Spleen (tissue), 11 donors: ENCODE results near the gene TCIRG1. TPM values are rescaled to one million over a fixed set of nuclear protein-coding genes. Genes with fewer than 3 reads are reported as not detected.

ENCODE experiments used
- DNase-seq: peaks from one replicate; pipeline ENCODE4 v3.0.0-alpha.2; 2020
- H3K27ac ChIP-seq, 8 donors: fragments of 200-600 bp; sonication (generic) in 7 of 8; 1 replicate in 4 of 8; 2 replicates in 4 of 8; pipeline versions ENCODE4 v1.5.0 to v1.8.0; 2016 to 2021; ENCODE audit warnings: inconsistent platforms in 4 of 8, mild to moderate bottlenecking in 4 of 8, moderate library complexity in 1 of 8
- H3K27me3 ChIP-seq, 7 donors: fragments of 200-600 bp; sonication (generic) in 6 of 7; replicated peaks in 1 of 7; 1 replicate in 4 of 7; 2 replicates in 3 of 7; pipeline versions ENCODE4 v1.5.0 to v1.8.0; 2016 to 2021; ENCODE audit warnings: inconsistent platforms in 3 of 7, mild to moderate bottlenecking in 1 of 7
- H3K36me3 ChIP-seq, 6 donors: fragments of 200-600 bp; sonication (generic) in 5 of 6; 1 replicate in 4 of 6; 2 replicates in 2 of 6; pipeline versions ENCODE4 v1.5.0 to v1.8.0; 2016 to 2021; ENCODE audit warnings: inconsistent platforms in 2 of 6
- H3K4me1 ChIP-seq, 6 donors: fragments of 200-600 bp; sonication (generic) in 5 of 6; 1 replicate in 3 of 6; 2 replicates in 3 of 6; pipeline versions ENCODE4 v1.5.0 to v1.8.0; 2016 to 2021; ENCODE audit warnings: inconsistent platforms in 3 of 6
- H3K4me3 ChIP-seq, 8 donors: fragments of 200-600 bp; sonication (generic) in 7 of 8; 1 replicate in 4 of 8; 2 replicates in 4 of 8; pipeline versions ENCODE4 v1.5.0 to v1.8.0; 2016 to 2021; ENCODE audit warnings: inconsistent platforms in 4 of 8, mild to moderate bottlenecking in 4 of 8, moderate library complexity in 2 of 8
- H3K9me3 ChIP-seq, 8 donors: fragments of 200-600 bp; sonication (generic) in 7 of 8; 1 replicate in 4 of 8; 2 replicates in 4 of 8; pipeline versions ENCODE4 v1.5.0 to v1.8.0; 2016 to 2021; ENCODE audit warnings: inconsistent platforms in 4 of 8
- POLR2A ChIP-seq, 3 donors: fragments of 450-650 bp; IDR thresholded peaks; one replicate each; pipeline ENCODE4 v1.5.1; 2017; ENCODE audit warnings: antibody characterized with exemption in 3 of 3, mild to moderate bottlenecking in 1 of 3
- POLR2AphosphoS5 ChIP-seq, 3 donors: sonication (generic); formaldehyde crosslinking; IDR thresholded peaks; one replicate each; pipeline ENCODE4 v1.5.1; 2017; ENCODE audit warnings: antibody characterized with exemption in 3 of 3
- WGBS, 5 donors: extraction: QIAGEN DNeasy Blood & Tissue Kit in 3 of 5; methylation state at CpG; one replicate each; pipeline versions ENCODE4 v1.1.5 to v1.1.7; 2013 to 2018; 5-methylcytosine and 5-hydroxymethylcytosine counted together
- intact Hi-C: fragments of 100-400 bp; cut with DNase I; formaldehyde crosslinking; loops from one replicate; pipeline ENCODE4 v1.15.0; 2023; ENCODE audit warnings: low total_unique reads
- polyA plus RNA-seq, 3 donors: library from polyadenylated mRNA; stranded (reverse); fragments of 200-250 nt; gene quantifications; one replicate each; pipeline ENCODE4 v1.2.1, GENCODE V29; 2013
- total RNA-seq, 7 donors: library from RNA; depleted of rRNA in 3 of 7; stranded (reverse); fragments of >200 nt in 3 of 7; fragmentation: NEBNext Ultra II Directional in 4 of 7; extraction: Animal tissue kit (Norgen Biotek cat#: 25700) in 4 of 7; gene quantifications; one replicate each; pipeline versions ENCODE4 v1.1.0 to v1.2.1, GENCODE V29; 2016 to 2021
- TF ChIP-seq, protein P1 (sequence below), 11 experiments: fragments of 200-600 bp in 7 of 11; fragments of 450-650 bp in 4 of 11; sonication (generic) in 4 of 11; IDR thresholded peaks in 8 of 11; conservative IDR thresholded peaks in 3 of 11; 1 replicate in 7 of 11; 2 replicates in 4 of 11; pipeline versions ENCODE4 v1.4.0 to v1.8.0; 2016 to 2021; ENCODE audit warnings: antibody characterized with exemption in 11 of 11, inconsistent platforms in 4 of 11, mild to moderate bottlenecking in 1 of 11
- donor health status: healthy with polysubstance abuse.
- donor health status: DM: no; HTN: no; CAD: no; lungs with moderate emphysema.
- donor health status: DM: no; HTN: no; CAD: no.
- donor health status: Bipolar disorder and iron deficiency.
- donor health status: healthy.
- donor health status: DM: no; HTN: no; CAD: no.
- donor health status: DM: yes; HTN: yes; CAD: no.

Gene TCIRG1
- total and polyA plus RNA-seq, 10 donors, result 199 to 707 (median 377) TPM

DNA sequence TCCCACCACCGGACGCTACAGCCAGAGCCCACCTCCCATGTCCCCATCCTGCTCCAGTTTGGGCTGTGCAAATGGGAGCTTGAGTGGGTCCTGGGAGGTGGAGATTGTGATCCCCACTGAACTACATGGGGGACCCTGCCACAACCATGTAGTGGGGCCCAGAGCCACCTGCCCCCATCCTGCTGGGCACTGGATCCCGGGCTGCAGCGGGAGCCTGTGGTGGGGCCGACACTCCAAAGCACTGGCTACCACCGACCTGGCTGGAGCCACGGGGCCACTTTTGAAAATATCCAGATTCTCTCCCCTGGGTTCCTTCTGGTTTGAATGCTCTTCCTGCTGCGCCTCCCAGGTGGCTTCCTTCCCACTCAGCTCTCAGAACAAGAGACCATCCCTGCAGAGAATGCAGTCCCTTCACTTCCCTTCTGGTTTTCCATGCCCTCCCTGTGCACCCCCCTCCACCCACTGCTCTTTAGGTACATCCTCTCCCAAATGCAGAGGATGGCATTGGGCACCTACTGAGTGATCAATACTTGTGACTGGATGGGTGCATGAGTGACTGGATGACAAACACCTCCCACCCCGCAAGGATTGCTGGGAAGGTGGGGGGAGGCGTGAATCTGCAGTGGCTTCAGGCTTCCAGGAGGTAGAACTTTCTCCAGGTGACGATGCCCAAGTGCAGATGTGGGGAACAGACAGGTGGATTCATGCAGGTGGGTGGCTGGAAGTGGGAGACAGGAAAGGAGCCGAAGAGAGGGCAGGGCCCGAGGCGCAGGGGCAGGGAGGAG lies 34.1 kb upstream of the TCIRG1 start:
- Histone ChIP-seq H3K4me3 (peak overlapping the region in 6 of 8 donors; percentile 72 to 96 (median 84)), H3K27me3 (no peaks in the 10 kb centered on the region)

DNA sequence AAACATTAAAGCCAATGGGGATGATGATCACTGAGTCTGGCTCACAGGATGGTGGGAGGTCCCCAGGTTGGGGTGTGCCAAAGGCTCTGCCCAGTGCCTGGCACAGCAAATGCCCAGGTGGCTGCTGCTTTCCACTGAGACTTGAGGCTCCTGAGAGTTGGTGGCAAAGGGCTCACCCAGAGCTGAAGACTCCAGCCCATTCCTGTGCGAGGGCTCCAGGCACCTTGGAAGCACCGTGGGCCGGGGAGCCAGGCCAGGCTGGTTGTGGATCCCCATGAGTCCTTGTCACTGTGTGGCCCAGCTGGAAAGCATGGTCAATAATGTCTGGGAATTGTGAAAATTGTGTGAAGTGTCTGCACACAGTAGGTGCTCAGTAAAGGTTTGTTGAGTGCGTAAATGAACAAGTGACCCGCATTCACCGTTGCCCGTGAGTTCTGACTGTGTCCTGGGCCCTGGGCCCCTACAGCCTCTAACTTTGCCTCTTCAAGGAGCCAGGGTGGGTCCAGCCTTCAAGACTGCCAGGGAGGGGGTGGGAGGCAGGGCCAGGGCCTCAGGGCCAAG lies 32.1 kb upstream of the TCIRG1 start:
- Histone ChIP-seq H3K9me3 (no peaks in the 10 kb centered on the region), H3K4me1 (peaks cover 19 to 95% (median 73%) of the 10 kb centered on the region in 6 donors), H3K27me3 (peaks cover 0 to 5% (median 0%) of the 10 kb centered on the region in 7 donors), H3K4me3 (no peak overlapping the region), H3K27ac (peak overlapping the region in 2 of 8 donors; percentile 13 to 51), H3K36me3 (peaks cover 0 to 8% (median 0%) of the 10 kb centered on the region in 6 donors)
- DNase-seq, result no peak
- intact Hi-C loops, result no loop called here
- TF ChIP-seq, protein P1, sequence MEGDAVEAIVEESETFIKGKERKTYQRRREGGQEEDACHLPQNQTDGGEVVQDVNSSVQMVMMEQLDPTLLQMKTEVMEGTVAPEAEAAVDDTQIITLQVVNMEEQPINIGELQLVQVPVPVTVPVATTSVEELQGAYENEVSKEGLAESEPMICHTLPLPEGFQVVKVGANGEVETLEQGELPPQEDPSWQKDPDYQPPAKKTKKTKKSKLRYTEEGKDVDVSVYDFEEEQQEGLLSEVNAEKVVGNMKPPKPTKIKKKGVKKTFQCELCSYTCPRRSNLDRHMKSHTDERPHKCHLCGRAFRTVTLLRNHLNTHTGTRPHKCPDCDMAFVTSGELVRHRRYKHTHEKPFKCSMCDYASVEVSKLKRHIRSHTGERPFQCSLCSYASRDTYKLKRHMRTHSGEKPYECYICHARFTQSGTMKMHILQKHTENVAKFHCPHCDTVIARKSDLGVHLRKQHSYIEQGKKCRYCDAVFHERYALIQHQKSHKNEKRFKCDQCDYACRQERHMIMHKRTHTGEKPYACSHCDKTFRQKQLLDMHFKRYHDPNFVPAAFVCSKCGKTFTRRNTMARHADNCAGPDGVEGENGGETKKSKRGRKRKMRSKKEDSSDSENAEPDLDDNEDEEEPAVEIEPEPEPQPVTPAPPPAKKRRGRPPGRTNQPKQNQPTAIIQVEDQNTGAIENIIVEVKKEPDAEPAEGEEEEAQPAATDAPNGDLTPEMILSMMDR (IDR thresholded peaks at IDR 0.05 in 8 of 11, conservative IDR thresholded peaks at IDR 0.05 in 3 of 11), result no peak
- TF ChIP-seq POLR2A (IDR thresholded peaks at IDR 0.05) (no peak), POLR2AphosphoS5 (IDR thresholded peaks at IDR 0.05) (no peak)
- WGBS, 5 donors, result 94 to 99% (median 98%) methylated on average over 7 of the region's 7 CpGs

More for the DNA sequence above, 34.1 kb upstream of the TCIRG1 start:
- 73 to 81% (median 80%) methylated on average over 12 to 14 of the region's 14 CpGs for WGBS, 5 donors
- Histone ChIP-seq H3K36me3 (peaks cover 0 to 27% (median under 1%) of the 10 kb centered on the region in 6 donors), H3K9me3 (no peaks in the 10 kb centered on the region), H3K4me1 (peaks cover 13 to 95% (median 74%) of the 10 kb centered on the region in 6 donors), H3K27ac (peak overlapping the region in 5 of 8 donors; percentile 91 to 97 (median 97))
- intact Hi-C loops, result no loop called here
- no peak for DNase-seq
- TF ChIP-seq POLR2AphosphoS5 (IDR thresholded peaks at IDR 0.05), result no peak
- TF ChIP-seq POLR2A (IDR thresholded peaks at IDR 0.05), result no peak
- TF ChIP-seq, protein P1 (IDR thresholded peaks at IDR 0.05 in 8 of 11, conservative IDR thresholded peaks at IDR 0.05 in 3 of 11), result no peak

DNA sequence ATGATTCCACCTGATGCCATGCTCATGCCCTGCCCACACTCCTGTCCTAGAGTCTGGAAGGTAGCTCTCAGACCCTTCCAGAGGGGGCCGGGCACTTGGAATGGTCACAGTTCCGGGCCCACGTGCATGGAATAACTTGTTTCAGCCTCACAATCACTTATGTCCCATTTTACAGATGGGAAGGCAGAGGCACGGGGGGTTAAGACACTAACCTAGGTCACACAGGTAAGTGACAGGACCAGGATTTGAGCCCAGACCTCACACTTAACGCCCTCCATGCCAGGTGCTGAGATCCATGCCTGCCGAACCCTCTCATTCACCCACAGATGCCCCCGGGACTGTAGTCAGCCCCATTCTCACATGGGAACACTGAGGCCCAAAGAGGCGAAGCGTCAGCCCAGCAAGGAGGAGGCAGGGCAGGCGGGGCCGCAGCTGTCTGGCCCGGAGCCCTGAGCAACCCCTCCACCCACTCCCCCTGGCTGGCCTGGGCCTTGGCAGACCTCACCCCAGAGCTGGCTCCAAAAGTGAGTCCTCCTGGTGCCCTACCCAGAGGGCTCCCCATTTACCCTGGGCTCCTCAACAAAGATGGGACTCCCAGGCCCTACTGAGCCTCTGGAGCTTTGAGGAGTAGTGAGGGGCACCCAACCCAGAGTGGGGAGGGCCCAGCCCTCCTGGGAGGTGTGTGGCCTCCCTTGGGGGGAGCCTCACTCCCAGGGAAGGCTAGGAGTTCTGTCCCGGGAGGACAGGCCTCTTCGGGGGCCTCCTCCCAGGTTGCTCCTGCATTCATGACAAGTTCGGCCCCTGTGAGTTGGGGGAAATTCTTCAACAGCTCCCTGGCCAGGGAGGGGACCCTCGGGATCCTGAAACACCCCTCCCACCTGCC lies 31.1 kb upstream of the TCIRG1 start:
- H3K9me3 ChIP-seq, result no peaks in the 10 kb centered on the region
- no peak overlapping the region for H3K4me3 ChIP-seq
- no peaks in the 10 kb centered on the region for H3K36me3 ChIP-seq
- H3K4me1 ChIP-seq, result peaks cover 19 to 95% (median 71%) of the 10 kb centered on the region in 6 donors
- TF ChIP-seq, protein P1 (IDR thresholded peaks at IDR 0.05 in 8 of 11, conservative IDR thresholded peaks at IDR 0.05 in 3 of 11), result no peak
- TF ChIP-seq POLR2A (IDR thresholded peaks at IDR 0.05) (no peak), POLR2AphosphoS5 (IDR thresholded peaks at IDR 0.05) (no peak)
- intact Hi-C loops, result no loop called here
- H3K27ac ChIP-seq, result peak overlapping the region in 5 of 8 donors; percentile 83 to 93 (median 91)
- 84 to 94% (median 90%) methylated on average over 14 to 16 of the region's 16 CpGs for WGBS, 5 donors
- DNase-seq, result no peak
- H3K27me3 ChIP-seq, result peaks cover 0 to 5% (median 0%) of the 10 kb centered on the region in 7 donors
